ENCODE data around the gene KBTBD13.
"Not testable (repeated sequence)": the region's sequence is repeated elsewhere in the genome, so short reads cannot be mapped to it uniquely, and the experiment has no call there.

KBTBD13 gene

DNA sequence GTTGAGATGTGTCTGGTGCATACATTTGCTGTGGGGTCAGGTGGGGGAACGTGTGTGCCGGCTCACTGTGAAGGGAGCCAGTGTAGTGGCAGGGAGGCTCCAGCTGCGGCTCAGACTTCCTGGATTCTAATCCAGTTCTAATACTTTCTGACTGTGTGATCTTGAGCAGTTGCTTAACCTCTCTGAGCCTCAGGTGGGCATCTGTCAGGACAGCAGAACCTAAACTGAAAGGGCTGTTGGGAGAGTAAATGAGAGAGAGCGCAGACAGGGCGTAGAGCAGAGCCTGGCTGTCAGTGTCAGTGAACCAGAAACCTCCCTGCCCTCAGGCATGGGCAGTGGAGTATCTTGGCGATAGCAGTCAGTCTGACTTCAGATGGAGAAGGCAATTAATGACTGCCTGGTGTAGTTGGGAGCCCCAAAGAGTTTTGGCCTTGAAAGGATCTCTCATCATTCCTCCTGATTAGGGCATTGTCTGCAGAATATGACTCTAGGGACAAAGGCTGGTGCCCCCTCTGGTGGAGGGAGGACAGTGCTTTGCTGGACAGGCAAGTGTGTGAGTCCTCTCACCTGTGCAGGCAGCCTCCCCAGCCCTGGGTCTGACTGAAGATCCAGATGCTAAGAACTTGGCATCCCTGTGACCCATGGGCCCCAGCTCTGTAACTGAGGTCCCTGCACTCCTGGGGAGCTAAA is 9.6 kb downstream of the KBTBD13 start:
- H3K27ac Mint-ChIP-seq, result no peak overlapping the region
- H3K4me3 Mint-ChIP-seq, result no peak overlapping the region
- H3K36me3 Mint-ChIP-seq, result no peaks in the 10 kb centered on the region
- H3K27me3 Mint-ChIP-seq, result no peaks in the 10 kb centered on the region
- H3K4me1 Mint-ChIP-seq (ENCODE audit: low read depth), result peaks cover 16% of the 10 kb centered on the region
- no peaks in the 10 kb centered on the region for H3K9me3 Mint-ChIP-seq (ENCODE audit: low read depth)

DNA sequence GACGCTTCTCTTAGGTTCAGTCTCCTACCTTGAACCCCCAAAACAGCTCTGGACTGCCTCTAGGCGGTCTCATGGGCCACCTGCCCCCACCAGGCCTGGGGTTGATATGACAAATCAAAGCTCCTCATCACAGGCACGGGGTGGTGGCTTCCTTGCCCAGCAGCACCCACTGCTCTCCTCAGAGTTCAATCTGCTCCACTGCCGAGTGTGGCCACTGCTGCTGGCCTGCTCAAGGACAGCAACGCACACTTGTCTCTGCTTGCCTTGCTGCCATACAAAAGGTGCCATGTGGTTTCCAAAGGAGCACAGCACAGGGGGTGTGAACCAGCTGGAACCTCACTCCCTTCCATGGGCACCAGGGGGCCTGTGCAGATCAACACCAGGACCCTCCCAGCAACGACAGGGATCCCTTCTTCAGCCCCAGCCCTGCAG is 10.2 kb downstream of the KBTBD13 start:
- H3K9me3 Mint-ChIP-seq (ENCODE audit: low read depth), result no peaks in the 10 kb centered on the region
- no peak overlapping the region for H3K27ac Mint-ChIP-seq
- no peak overlapping the region for H3K4me3 Mint-ChIP-seq
- H3K4me1 Mint-ChIP-seq (ENCODE audit: low read depth), result peaks cover 13% of the 10 kb centered on the region
- H3K36me3 Mint-ChIP-seq, result no peaks in the 10 kb centered on the region
- H3K27me3 Mint-ChIP-seq, result no peaks in the 10 kb centered on the region

DNA sequence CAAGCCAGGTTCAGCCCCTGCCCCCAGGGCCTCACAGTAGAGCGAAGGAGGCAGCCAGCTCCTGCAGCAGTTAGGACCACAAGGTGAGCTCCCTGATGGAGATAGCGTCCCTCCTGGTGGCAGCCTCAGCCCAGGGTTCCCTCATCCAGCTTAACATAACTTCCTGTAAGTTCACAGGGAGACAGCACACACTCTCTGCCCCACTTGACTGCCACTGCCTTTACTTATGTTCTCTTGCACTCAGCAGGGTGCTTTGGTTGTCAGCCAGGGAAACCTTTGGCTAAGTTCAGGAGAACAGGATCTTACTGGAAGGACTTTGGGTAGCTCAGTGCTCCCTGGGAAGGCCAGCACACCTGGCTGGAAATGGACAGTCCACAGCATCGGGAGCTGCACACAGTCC is 10.9 kb downstream of the KBTBD13 start:
- Mint-ChIP-seq H3K27ac (no peak overlapping the region), H3K9me3 (ENCODE audit: low read depth) (no peaks in the 10 kb centered on the region), H3K4me1 (ENCODE audit: low read depth) (peaks cover 6% of the 10 kb centered on the region), H3K36me3 (no peaks in the 10 kb centered on the region), H3K27me3 (no peaks in the 10 kb centered on the region), H3K4me3 (no peak overlapping the region)

DNA sequence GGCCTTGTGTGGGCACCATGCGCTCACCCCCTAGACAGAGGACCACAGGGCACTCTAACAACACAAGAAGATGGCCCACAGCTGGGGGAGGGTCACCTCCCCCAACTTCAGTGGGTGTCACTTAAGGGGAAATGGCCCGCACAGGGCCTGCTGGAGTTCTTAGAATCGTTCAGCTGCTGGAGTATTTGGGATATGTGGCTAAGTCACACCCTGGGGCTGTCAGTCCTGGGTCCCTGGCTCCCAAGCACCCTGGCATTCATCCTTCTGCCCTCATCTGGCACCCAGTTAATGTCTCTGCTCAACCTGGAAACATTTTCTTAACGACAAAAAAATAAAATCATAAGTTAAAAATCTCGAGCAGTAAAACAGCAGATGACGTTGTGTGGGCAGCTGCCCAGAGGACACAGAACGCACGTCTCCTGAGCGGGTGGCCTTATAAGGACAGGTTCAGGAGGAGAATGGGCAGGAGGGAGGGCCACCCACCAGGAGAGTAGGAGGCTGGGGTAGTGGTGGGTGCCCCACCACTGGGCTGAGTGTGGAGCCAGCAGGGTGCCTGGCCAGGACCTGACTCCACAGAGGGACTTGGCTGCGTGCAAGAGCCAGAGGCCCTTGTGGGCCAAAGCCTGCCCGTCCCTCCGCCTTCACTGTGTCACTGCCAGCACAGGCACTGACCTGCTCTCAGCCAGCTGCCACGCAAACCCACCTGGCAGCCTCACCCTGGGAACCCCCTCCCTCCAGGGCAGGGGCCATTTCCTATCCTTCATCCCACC is 11.5 kb downstream of the KBTBD13 start:
- H3K27ac Mint-ChIP-seq, result no peak overlapping the region
- no peaks in the 10 kb centered on the region for H3K36me3 Mint-ChIP-seq
- no peaks in the 10 kb centered on the region for H3K4me1 Mint-ChIP-seq (ENCODE audit: low read depth)
- H3K27me3 Mint-ChIP-seq, result no peaks in the 10 kb centered on the region
- no peak overlapping the region for H3K4me3 Mint-ChIP-seq
- H3K9me3 Mint-ChIP-seq (ENCODE audit: low read depth), result no peaks in the 10 kb centered on the region

DNA sequence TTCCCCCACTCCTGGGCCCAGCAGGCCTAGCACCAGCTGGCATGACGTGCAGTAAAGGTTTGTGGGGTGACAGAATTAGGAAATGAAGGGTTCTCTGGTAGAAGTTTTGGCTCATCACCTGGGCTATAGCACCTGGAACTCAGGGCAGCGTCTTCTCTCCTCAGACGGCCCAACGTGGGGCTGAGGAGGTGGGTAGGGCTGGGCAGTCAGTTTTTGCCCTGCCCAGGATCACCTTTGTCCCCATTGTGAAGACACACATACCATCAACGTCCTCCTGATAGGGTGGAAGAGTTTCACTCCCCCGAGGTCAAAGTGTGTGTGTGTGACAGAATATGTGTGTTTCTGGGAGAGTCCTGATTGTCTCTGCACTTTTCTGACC is 12.1 kb downstream of the KBTBD13 start:
- Mint-ChIP-seq H3K9me3 (ENCODE audit: low read depth) (no peaks in the 10 kb centered on the region), H3K36me3 (no peaks in the 10 kb centered on the region), H3K4me3 (no peak overlapping the region), H3K27ac (no peak overlapping the region), H3K27me3 (no peaks in the 10 kb centered on the region), H3K4me1 (ENCODE audit: low read depth) (no peaks in the 10 kb centered on the region)

GRCh38 chr15:65089206-65089824 is 12.8 kb downstream of the KBTBD13 start:
- Mint-ChIP-seq H3K27me3 (no peaks in the 10 kb centered on the region), H3K27ac (no peak overlapping the region), H3K4me1 (ENCODE audit: low read depth) (no peaks in the 10 kb centered on the region), H3K4me3 (no peak overlapping the region), H3K9me3 (ENCODE audit: low read depth) (no peaks in the 10 kb centered on the region), H3K36me3 (no peaks in the 10 kb centered on the region)

- no peak overlapping the region for H3K4me3 Mint-ChIP-seq
- H3K4me1 Mint-ChIP-seq (ENCODE audit: low read depth), result no peaks in the 10 kb centered on the region
- no peaks in the 10 kb centered on the region for H3K27me3 Mint-ChIP-seq
Measured at GRCh38 chr15:65091946-65092770, 15.6 kb downstream of the KBTBD13 start.

DNA sequence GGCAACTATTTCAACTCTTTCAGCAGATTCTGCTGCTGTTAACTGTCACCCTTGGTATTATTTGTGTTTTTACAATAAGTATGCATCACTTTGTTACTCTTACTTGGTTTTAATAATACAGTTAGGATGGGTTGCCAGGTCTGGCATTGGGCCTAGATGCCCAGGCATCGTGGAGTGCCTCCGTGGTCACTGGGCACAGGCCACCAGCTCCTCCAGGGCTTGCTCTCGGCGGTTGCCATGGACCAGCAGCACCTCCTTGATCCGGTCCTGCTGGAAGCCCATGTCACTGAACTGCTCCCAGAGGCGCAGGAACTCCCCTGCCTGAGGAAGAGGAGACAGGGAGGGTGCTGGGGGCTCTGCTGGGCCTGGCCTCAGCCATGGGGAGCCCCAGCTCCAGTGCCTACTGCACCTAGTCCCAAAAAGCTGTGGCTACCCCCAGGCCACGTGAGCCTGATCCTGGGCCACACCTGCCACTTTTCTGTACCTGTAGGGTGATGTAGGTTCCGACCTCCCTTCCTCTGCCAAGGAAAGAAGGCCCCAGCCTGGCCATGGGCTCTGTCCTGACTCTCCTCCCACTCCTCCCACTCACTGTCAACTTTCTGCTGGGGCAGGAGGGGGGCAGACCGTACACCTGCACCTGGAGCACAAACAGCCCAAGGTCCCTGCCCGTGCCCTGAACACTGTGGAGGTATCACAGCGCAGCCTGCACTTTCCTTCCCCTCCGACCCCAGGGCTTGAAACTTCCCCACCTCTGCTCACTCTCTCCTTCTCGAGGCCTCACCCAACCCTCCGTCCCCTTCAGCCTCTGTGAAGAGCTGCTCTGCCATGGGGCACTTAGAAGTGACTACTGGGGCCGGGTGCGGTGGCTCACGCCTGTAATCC is 16.6 kb downstream of the KBTBD13 start:
- no peak overlapping the region for H3K4me3 Mint-ChIP-seq
- no peaks in the 10 kb centered on the region for H3K9me3 Mint-ChIP-seq (ENCODE audit: low read depth)
- H3K27ac Mint-ChIP-seq, result no peak overlapping the region
- H3K27me3 Mint-ChIP-seq, result no peaks in the 10 kb centered on the region
- no peaks in the 10 kb centered on the region for H3K36me3 Mint-ChIP-seq
- no peaks in the 10 kb centered on the region for H3K4me1 Mint-ChIP-seq (ENCODE audit: low read depth)

More at GRCh38 chr15:65091946-65092770, 15.6 kb downstream of the KBTBD13 start:
- no peak overlapping the region for H3K27ac Mint-ChIP-seq
- H3K36me3 Mint-ChIP-seq, result no peaks in the 10 kb centered on the region
- H3K9me3 Mint-ChIP-seq (ENCODE audit: low read depth), result no peaks in the 10 kb centered on the region

- not testable (repeated sequence) for H3K4me3 Mint-ChIP-seq; H3K27ac Mint-ChIP-seq; H3K36me3 Mint-ChIP-seq; H3K27me3 Mint-ChIP-seq; H3K4me1 Mint-ChIP-seq (ENCODE audit: low read depth); H3K9me3 Mint-ChIP-seq (ENCODE audit: low read depth)
Measured at GRCh38 chr15:65093793-65094170, 17.2 kb downstream of the KBTBD13 start.

DNA sequence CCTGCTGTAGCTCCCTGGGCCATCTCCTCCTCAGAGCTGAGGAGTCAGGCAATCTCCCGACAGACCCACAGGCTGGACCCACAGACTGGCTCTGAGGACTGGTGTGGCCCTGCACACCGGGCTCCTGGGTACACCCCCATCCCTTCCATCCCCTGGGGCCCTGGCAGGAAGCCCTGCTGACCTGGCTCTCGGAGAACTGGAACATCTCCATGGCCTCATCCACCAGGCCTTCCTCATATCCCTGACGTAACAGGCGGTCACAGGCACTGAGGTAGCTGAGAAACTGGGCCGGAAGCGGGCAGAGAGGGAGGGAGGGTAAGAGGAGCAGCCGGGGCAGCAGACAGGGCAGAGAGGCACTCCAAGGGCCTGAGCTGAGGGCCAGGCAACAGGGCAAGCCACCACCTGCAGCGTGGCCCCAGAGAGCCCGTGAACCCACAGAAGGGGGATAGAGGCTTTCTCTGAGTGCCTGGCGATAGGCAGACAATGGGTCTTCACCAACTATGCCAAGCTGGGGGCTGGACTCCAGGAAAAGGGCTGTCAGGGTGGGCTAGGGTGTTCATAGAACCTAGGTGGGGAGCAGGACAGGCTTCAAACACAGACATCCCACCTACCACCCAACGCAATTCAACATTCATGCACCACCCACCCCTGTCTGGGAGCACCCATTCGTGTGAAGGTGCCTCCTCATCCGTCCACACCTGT is 17.9 kb downstream of the KBTBD13 start:
- Mint-ChIP-seq H3K9me3 (ENCODE audit: low read depth) (no peaks in the 10 kb centered on the region), H3K27me3 (no peaks in the 10 kb centered on the region), H3K27ac (no peak overlapping the region), H3K4me3 (no peak overlapping the region), H3K4me1 (ENCODE audit: low read depth) (no peaks in the 10 kb centered on the region), H3K36me3 (peaks cover 3% of the 10 kb centered on the region)

- H3K27me3 Mint-ChIP-seq, result no peaks in the 10 kb centered on the region
- no peaks in the 10 kb centered on the region for H3K4me1 Mint-ChIP-seq (ENCODE audit: low read depth)
- H3K27ac Mint-ChIP-seq, result no peak overlapping the region
- H3K9me3 Mint-ChIP-seq (ENCODE audit: low read depth), result no peaks in the 10 kb centered on the region
- peaks cover 3% of the 10 kb centered on the region for H3K36me3 Mint-ChIP-seq
- H3K4me3 Mint-ChIP-seq, result no peak overlapping the region
Measured at GRCh38 chr15:65095011-65095746, 18.6 kb downstream of the KBTBD13 start.

GRCh38 chr15:65095747-65096104 is 19.2 kb downstream of the KBTBD13 start:
- Mint-ChIP-seq H3K27ac (no peak overlapping the region), H3K27me3 (no peaks in the 10 kb centered on the region), H3K9me3 (ENCODE audit: low read depth) (no peaks in the 10 kb centered on the region), H3K36me3 (peaks cover 3% of the 10 kb centered on the region), H3K4me1 (ENCODE audit: low read depth) (no peaks in the 10 kb centered on the region), H3K4me3 (no peak overlapping the region)
